ENCODE results near the gene CRIM1.

DNA sequence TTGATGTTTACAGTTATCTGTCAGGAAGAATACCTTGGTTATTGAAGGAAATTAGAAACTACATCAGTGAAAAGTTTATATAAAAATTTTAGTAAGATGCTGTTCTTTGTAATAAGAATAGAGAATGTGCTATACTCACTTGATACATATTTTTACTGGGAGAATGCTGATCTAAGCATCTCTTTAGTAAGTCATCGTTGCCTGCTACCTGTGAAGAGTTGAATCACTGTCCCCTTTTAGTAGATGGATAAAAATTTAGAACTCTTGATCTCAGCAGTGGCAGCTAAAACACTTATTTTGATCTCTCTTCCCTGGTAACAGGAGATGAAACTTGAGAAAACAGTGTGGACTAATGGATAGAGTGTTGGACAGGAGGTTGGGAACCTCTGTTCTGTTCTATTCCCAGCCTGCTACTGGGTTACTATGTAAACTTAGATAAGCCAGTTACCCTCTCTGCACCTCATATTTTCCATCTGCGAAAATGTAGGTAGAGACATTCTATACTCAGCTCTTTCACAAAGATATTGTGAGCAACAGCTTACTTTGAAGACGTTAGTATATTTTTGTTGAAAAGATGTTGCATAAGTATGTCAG is 142.1 kb downstream of the CRIM1 start:
- TF ChIP-seq CTCF (IDR thresholded peaks at IDR 0.05) (no peak), POLR2A (IDR thresholded peaks at IDR 0.05; ENCODE audit: low read depth) (no peak)
